Fibroblast of the conjunctiva (primary cell): ENCODE measurements around the gene CACNG1.

Experiments used
- DNase-seq: peaks from one replicate; pipeline ENCODE4 v3.0.0-alpha.2; 2010; ENCODE audit warnings: low read depth

CACNG1 gene, protein sequence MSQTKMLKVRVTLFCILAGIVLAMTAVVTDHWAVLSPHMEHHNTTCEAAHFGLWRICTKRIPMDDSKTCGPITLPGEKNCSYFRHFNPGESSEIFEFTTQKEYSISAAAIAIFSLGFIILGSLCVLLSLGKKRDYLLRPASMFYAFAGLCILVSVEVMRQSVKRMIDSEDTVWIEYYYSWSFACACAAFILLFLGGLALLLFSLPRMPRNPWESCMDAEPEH

DNA sequence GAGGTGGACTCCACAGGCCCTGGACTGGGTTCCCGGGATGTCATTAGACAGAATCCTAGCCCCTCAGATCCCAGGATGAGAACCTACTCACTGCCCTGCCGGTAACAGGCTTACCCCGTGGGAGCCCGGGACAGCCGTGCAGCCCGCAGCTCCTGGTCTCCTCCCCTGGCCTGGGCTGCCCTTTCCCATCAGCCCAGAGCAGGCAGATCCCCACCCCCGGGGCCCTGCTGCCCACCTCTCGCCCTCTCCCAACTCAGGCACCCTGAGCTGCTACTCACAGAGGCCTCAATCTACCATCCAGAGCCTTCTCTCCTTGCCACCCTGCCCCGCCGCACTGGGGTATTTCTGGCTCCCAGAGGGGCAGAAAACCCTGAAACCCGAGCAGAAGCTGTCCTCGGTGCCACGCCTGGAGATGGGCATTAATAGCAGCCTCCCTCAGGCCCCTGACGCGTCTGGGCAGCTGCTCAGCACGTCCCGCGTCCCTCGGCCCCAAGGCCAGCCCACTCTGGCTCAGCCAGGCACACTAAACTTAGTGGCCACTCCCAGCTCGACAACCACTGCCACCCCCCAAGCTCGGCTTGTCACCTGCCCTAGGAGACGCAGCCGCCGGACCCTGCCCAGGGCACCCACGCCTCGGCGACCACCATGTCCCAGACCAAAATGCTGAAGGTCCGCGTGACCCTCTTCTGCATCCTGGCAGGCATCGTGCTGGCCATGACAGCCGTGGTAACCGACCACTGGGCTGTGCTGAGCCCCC is at the start of gene CACNG1:
TSS of gene CACNG1 (plus strand) at position 539 of the 757 bp plus-strand sequence. CDS start at position 646, 107 bp downstream.
- DNase-seq: no peak

DNA sequence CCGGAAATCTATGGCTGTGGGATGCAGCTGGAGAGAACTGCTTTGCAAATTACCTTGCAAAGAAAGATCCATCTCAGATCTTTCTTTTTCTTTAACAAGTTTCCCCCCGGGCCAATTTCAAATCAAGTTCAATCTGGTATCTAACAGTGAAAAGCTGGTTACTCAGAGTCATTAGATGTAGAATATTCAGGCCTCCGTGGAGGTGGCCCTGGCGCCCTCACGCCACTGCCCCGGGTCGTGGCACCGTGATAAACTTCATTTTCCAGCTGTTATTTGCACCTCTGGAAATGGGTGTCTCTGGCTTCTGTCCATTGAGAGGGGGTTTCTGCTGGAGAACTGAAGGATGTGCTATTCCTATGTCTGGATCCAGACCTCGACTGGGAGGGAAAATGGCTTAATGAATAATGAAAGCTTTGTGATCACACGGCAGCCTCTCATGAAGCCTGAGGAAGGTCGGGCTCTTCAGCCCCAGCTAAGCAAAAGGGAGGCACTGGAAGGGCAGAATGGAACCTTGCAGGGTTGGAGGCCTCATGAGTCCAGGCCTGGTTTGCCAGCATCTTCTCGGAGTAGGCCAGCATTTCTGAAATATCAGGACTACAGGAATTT is 49.3 kb upstream of the CACNG1 start:
- DNase-seq: no peak

DNA sequence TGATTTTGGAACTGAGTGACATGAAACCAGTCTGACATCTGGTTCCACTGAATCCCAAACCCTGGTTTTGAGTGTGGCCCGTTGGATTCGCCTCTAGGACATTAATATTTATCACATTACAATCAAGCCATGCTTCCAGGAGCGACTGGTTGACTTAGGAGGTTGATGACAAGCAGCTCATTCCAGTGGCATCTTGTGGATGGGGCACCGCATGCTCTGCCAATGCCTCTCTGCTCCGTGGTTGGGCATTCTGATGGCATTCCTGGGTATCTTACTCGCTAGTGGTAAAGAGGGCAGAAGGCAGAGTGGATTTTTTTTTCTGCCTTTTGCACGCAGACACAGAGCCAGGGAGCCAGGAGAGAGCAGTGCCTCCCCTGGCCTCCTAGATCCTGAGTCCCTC is 48.4 kb upstream of the CACNG1 start:
- no peak for DNase-seq

DNA sequence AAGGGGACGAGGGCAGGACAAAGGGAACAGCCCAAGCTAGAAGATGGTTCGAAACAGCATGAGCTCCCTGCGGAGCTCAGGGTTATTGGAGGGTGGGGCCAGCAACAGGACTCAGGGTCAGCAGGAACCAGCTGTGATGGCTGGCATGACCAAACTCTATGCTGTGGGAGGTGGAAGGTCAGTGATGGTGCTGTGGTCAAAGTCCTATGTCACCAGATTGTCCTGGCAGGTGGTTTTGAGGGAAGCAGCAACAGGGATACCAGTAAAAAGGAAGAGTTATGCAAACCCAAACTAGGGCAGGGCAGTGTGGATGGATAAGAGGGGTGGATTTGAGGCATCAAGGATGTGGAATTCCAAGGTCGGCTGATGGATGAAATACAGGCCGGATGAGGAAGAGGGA is 47.4 kb upstream of the CACNG1 start:
- no peak for DNase-seq

DNA sequence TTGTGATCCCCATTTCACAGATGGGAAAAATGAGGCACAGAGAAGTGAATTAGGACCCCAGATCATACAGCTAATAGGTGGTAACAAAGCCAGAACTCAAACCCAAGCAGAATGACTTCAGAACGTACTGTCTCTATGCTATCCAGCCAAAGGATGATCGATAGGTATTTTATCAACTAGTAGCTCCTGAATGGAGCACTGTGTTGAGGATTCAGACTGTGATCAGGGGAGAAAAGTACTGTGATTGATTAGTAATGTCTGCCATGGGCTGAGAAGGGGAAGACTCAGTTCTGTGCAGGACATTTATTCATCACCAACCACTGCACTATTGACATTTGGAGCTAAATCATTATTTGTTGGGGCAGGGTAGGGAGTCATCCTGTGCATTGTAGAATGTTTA is 41.1 kb upstream of the CACNG1 start:
- no peak for DNase-seq

DNA sequence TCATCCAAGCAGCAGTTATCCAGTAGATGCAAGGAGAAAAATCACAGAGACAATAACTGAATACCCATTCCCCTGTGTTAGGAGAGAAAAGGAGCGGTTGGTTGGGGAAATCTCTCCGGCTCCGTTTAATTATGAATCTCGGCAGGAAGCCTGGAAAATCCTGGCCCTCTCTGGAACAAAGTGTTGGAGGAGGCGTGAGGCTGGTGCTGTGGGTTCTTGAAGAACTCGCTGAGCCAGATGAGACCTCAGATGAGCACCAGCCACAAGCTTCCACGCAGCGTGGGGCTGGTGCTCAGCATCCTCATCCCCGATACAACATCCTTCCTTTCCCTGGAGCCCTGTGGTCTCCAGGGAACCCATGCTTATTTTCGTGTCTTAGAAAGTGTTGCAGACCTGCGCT is 40.2 kb upstream of the CACNG1 start:
- DNase-seq: no peak

DNA sequence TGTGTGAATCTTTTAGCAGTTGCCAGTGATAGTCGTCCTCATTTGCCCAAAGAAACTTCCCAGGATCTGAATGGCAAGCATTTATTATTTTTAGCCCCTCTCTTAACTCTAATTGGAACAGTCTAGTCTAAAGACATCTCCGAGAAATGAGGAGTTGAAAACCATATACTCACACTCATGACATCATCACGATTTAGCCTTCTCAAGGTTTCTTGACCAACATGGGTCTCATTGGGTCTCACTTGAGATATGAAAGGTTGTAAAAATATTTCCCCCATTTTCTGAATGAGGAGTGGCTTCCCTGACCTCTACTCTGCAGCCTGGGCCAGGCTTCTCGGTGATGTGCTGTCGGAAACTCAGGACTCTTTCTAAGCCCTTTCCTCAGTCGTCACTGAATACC is 37.1 kb upstream of the CACNG1 start:
- no peak for DNase-seq

DNA sequence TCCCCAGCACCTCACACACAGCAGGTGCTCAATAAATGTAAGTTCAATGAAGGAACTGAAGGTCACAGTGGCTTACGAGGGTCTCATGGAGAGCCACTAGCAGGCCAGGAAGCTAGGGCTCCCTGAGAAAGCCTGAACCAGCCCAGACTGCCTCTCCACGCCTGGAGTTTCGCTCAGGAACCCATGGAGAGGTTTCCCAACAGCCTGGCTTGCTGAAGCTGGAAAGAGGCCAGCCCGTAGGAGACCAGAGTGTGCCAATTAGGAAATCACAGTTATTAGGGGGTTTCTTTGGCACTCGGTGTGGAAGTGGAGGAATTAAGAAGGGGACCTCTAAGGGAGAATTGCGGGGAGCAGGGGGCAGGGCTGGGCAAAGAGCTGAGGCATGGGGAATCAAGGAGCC is 36.3 kb upstream of the CACNG1 start:
- no peak for DNase-seq

DNA sequence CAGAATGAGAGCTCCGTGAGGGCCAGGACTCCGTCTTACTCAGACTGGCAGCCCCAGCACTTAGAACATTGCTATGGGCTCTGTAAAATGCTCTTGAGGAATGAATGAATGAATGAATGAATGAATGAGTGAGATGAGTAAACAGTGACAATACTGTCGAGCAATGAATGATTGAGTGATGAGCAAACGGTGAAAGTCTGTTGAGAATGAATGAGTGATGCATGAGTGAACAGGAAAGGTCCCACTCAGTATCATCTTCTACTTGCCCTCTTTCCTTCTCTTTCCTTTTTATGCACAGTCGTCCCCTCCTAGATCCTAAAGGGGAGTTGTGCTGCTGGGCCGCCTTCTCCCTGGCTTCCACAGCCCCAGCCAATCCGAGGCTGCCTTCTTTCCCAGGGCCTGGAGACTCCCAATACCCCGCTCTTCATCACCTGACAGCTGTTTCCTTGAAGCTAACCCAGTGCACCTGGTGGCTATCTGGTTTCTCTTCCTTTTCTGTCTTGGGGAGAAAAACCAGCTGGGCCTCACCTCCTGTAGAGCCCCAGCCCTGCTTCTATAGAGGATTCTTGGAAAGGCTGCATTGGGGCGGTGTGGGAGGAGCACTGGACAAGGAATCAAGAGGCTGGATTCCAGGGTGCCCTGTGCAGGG is 32.7 kb upstream of the CACNG1 start:
- DNase-seq: no peak

DNA sequence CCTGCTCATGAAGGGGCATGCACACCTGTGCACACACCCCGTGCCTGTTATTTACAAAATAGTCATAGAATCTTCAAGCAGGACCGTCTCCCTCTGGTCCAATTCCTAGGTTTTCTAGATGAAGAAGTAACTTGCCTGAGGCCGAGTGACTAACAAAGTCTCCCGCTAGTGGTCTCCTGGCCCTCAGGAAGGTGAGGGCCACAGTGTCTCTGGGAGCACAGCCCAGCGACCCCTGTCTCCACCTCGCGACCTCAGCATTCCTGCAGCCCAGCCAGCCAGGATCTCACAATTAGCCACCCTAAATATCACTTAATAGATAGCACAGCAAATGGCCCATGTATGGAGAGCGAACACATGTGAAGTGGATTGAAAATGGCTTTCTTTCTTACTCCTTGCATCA is 30.5 kb upstream of the CACNG1 start:
- no peak for DNase-seq

DNA sequence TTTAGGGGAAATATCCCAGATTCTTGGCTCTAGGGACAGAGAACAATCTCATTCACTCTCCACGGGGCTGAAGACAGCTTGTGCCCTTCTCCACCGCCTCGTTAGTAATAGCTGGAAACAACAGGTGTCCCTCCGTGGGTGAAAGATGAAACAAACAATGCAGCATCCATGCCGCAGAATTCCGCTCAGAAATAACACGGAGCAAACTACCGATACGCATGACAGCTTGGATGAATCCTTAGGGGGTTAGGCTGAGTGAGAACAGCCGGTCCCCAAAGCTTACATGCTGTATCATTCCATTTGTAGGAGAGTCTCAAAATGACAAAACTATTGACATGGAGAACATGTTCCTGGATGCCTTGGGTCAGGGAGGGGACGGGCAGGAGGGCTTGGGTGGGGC is 29.4 kb upstream of the CACNG1 start:
- DNase-seq: no peak

DNA sequence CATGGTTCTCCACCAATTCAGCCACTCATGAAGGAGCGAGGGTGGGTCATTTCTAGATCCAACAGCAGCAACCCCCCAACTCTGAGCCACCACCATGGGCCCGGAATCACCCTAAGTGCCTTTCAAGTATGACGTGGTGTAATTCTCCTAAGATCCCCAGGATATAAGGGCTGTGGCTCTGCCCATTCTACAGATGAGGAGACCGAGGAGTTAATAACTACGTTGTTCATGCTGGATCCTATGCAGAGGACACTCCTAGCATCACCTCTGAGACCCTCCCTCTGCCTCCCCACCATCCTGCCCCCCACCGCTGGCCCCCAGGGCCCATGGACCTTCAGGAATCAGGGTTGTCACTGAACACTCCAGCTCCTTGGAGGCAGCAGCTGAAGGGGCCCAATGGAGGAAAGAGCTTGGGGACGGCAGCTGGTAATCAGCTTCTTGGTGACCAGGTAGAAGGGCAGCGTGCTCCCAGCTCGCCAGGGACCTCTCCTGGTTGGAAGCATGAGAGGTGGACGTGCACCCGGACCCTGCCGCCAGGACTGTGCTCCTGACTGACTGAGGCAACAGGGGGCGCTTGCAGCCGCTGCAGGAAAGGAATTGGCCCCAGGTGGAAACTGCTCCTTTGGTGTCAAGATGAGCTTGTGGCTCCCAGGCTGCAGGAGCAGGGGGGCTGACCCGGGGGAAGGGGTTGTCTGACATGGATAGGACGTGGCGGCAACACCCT is 28.2 kb upstream of the CACNG1 start:
- no peak for DNase-seq

DNA sequence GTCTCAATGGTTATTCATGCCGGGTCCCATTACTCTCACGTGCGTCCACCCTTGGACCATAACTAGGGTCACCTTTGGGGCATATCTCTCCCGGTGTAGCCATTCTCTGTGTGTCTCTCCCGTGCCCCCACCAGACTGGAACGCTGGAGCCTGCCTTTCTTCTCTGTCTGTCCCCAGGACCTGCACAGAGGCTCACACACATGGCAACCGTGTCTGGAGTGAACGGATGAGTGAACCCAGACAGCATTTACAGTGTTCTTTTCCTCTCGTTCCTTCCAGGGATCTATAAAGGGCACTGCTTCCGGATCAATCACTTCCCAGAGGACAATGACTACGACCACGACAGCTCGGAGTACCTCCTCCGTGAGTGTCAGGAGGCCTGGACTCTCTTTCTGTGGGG is 26.4 kb upstream of the CACNG1 start:
- DNase-seq: no peak

DNA sequence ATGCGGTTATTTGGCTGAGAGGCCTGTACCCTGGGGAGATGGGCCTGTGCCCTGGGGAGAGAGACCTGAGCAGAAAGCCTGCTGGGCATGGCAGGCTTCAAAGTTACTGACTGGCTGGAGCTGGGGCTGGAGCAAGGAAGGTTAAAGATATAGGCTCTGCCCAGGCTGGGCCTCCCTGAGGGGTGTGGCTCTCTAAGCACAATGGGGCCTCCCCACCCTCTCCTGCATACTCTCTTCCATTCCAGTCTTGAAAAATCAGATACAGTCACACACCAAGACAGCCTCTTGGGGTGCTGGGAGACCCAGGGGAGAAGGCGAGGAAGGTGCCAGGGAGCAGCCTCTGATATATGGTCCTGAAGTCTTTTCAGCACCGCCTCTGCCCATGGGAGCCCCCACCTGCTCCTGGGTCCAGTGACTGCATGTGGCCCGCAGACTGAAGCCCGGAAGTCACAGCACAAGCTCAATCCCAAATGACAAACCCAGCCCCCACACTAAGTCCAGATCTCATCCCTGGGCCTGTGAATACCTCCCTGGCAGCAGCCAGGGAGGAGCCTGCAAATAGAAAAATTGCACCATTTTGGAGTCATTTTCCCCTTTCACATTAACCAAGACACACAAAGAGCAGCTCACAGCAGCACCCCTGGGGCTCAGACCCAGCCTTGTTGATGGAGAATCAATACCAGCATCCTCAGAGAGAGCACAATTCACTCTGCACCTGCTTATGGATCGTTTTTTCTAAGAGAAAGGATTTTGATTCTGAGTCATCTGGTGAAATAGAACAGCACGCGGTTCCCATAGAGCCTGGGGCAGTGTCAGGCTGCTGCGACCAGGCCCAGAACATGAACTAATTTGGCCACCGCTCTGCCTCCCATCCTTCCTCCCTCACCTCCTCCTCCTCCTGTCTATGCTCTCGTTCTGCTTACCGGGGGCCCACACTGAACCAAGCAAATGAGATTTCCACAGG is 25.6 kb upstream of the CACNG1 start:
- no peak for DNase-seq

DNA sequence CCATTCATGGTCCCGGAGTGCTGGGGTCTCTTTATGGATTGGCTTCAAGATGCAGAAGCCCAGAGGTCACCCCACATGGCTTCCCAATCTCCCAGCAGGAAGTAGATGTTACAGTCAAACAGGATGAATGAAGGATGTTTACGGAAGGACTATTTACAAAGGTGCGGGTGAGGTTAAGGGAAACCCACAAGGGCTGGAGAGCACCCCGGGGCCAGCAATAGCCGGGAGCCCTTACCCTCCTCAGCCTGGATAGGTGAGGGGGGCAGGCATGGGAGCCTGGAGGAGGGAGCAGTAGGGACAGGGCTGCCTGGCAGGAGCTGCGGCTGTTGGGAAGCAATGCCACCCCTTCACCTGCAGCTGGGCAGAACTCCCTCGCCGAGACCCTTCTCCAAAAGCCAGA is 24.5 kb upstream of the CACNG1 start:
- DNase-seq: no peak

DNA sequence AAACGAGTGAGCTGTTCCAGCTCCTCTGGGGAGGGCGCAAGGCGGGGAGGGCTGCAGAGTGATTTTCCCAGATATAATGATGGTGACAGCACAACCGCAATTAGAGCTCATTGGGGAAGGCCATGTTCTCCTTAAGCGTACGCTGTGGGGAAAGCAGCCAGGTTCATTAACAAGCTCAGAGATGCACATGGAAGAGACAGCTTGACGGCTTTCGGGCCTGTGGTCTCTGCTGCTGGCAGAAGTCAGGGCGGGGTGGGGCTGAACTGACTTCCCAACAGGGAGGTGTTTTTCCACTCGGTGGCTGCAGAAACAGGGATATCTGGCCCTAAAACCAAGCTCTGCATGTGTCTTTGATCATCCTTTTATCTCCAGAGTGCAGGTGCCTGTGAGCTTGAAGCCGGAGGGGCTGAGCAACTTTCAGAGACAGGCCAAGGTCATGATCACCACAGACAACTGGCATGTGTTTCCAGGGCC is 24.0 kb upstream of the CACNG1 start:
- DNase-seq: no peak

DNA sequence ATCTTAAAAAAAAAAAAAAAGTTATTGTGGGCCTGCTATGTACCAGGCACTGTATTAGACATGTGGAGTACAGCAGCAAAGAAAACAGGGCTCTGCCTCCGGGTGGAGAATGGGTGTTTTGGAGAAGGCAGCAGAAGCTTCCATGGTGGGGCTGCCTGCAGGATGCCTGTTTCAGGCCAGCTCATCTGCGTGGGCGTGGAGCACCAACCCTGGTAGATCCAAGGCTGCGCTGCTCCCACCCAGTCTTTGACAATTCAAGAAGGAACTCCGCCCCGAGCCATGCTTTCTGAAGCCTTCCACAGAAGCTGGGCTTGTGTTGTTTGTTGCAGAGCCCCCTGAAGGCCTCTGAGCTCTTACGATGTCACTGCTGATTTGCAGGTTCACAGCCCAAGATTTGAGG is 23.2 kb upstream of the CACNG1 start:
- no peak for DNase-seq

DNA sequence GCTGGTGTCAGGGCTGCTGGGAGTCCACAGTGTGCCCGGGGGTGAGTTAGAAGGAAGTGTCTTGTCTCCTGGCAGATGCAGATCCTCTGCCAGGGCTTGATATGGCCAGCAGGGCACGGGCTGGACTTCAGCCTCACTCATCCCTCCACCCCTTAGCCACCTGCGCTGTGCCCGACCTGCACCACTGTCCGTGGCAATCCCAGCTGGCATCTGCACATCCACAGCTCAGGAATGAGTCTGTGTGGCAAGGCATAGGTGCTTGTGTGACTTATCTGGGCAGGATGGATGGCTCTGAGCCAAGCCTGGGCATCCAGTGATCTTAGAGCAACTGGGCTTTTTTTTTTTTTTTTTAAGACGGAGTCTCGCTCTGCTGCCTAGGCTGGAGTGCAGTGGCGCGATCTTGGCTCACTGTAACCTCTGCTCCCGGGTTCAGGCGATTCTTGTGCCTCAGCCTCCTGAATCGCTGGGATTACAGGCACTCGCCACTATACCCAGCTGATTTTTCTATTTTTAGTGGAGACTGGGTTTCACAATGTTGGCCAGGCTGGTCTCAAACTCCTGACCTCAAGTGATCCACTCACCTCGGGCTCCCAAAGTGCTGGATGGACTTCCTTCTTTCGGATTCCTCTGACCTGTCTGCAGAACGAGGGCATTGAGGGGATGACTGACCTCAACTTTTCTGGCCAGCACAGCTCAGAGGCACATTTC is 22.5 kb upstream of the CACNG1 start:
- DNase-seq: no peak

DNA sequence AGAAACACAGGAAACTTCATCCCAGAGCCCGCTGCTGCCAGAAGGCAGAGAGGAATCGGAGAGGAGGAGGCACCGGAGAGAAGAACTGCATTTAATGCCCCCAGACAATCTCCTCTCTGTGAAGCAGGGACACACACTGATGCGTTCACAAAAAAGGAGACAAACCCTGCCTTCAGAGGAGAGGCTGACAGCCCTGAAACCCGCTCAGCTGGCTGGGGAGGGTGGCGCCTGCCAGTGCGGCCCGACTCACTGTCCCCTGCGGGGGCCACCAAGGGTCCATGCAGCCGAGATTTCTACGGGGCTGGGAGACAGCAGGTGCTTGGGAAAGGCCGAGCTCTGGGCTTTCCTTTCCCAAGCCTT is 21.9 kb upstream of the CACNG1 start:
- no peak for DNase-seq

DNA sequence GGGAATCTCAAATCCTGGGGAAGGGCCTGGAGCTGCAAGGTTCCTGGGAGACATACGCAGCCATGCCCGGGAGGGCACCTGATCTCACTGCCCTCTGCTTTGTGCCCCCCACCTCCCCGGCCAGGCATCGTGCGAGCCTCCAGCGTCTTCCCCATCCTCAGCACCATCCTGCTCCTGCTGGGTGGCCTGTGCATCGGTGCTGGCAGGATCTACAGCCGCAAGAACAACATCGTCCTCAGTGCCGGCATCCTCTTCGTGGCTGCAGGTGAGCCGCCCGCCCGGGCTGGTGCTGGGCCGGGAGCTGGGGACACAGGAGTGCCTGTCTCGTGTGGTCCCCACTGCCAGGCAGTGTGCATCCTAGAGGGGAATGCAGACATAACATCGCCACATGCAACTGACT is 19.6 kb upstream of the CACNG1 start:
- DNase-seq: no peak
